HepG2 (cell line): ENCODE results near the gene L3MBTL1. TPM values are rescaled to one million over a fixed set of nuclear protein-coding genes. Genes with fewer than 3 reads are reported as not detected.
A peak's percentile ranks its signal among the peaks of the same experiment; 100 is the strongest.

ENCODE experiments used
- EED ChIP-seq: sonication (generic); formaldehyde crosslinking; IDR thresholded peaks from 2 replicates; pipeline ENCODE4 v1.5.0; 2020; ENCODE audit warnings: mild to moderate bottlenecking, missing genetic modification reagents
- GTF2F1 ChIP-seq: fragments of 150-350 bp; IDR thresholded peaks from 2 replicates; pipeline ENCODE4 v1.6.1; 2014; ENCODE audit warnings: low read length
- TFDP2 ChIP-seq: sonication (generic); formaldehyde crosslinking; IDR thresholded peaks from 2 replicates; pipeline ENCODE4 v1.4.0; 2020; ENCODE audit warnings: missing genetic modification reagents
- ZNF160 ChIP-seq: sonication (generic); formaldehyde crosslinking; IDR thresholded peaks from 2 replicates; pipeline ENCODE4 v1.8.0; 2022; ENCODE audit warnings: mild to moderate bottlenecking, inconsistent platforms, missing genetic modification reagents
- ZNF34 ChIP-seq: sonication (generic); formaldehyde crosslinking; IDR thresholded peaks from 2 replicates; pipeline ENCODE4 v1.4.0; 2020; ENCODE audit warnings: mild to moderate bottlenecking, missing genetic modification reagents, borderline replicate concordance
- ZNF563 ChIP-seq: sonication (generic); formaldehyde crosslinking; IDR thresholded peaks from 2 replicates; pipeline ENCODE4 v1.8.0; 2022; ENCODE audit warnings: mild to moderate bottlenecking, moderate library complexity, missing genetic modification reagents
- ZNF687 ChIP-seq: sonication (generic); formaldehyde crosslinking; IDR thresholded peaks from 2 replicates; pipeline ENCODE4 v1.5.1; 2020; ENCODE audit warnings: mild to moderate bottlenecking, missing genetic modification reagents, moderate library complexity
- ZXDC ChIP-seq: sonication (generic); formaldehyde crosslinking; IDR thresholded peaks from 2 replicates; pipeline ENCODE4 v1.5.0; 2020; ENCODE audit warnings: mild to moderate bottlenecking, missing genetic modification reagents
- polyA plus RNA-seq, 8 experiments: library from polyadenylated mRNA; depleted of rRNA in 3 of 8; stranded (reverse) in 7 of 8; unstranded in 1 of 8; fragments of >200 nt; fragmentation: Illumina TruSeq in 4 of 8; extraction: Trizol in 4 of 8; gene quantifications; 2 replicates each; pipeline versions ENCODE4 v1.2.1 to v1.2.3, GENCODE V29; 2011 to 2016; ENCODE audit warnings: low read depth in 4 of 8, missing spikeins in 1 of 8, mixed read lengths in 1 of 8; ENCODE audit not compliant: insufficient read depth in 1 of 8
- total RNA-seq, 5 experiments: library from RNA; depleted of rRNA; stranded (reverse); fragments of >200 nt; fragmentation: Illumina TruSeq; extraction: Trizol; gene quantifications; 2 replicates each; pipeline ENCODE4 v1.2.3, GENCODE V29; 2016; ENCODE audit warnings: low read depth in 1 of 5
- TF ChIP-seq, protein P1 (sequence below): sonication (generic); formaldehyde crosslinking; IDR thresholded peaks from 2 replicates; pipeline ENCODE4 v1.8.1; 2023; ENCODE audit warnings: mild to moderate bottlenecking, missing genetic modification reagents, borderline replicate concordance
- TF ChIP-seq, protein P2 (sequence below): sonication (generic); formaldehyde crosslinking; IDR thresholded peaks from 2 replicates; pipeline ENCODE4 v1.4.0; 2020; ENCODE audit warnings: missing genetic modification reagents, borderline replicate concordance

The L3MBTL1 gene
- total and polyA plus RNA-seq, 2 of the 13 experiments (the other 11 are each of a cell fraction or from before 2014, with no cell fraction given), result 9.0 to 17.8 TPM

DNA sequence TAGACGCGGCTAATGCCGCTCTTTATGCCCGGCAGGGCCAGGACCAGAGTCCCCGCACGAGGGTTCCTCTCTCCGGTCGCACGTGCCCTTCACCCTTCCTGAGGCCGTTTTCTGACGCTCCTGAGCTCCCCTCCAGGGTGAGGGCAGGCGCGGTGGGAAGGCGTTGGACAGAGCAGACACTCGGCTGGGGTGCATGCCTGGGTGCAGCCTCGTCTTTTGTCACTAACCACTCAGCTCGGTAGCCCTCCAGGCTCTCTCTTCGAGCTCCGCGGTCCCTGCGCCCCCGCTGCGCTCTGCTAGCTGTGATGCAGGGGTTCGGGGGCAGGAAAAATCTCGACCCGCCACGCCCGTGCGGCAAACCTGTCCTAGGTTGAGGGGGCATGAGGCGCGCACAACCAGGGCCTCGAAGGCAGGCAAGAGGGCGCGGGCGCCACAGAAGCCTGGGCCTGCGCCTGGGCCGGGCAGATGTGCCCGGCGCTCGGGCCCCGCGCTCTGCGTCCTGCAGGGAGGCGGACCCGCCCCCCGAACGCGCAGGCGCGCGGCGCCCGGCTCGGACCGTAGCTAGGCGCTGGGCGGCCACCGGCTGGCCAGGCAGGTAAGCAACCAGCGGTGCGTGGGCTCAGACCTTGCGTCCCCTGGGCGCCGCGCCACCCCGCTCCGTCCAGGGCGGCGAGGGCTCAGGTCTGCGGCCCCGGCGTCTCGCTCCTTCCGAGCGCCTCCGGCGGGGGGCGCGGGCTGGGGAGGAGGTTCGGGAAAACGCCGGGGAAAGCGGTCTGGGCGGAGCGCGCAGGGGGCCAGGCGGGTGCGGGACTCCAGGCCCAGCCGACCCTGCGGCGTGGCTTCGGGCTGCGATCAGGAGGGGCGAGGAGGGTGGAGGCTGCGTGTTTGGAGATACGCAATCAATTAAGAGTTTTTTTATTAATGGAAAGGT is at the start of gene L3MBTL1 (continued):
- TF ChIP-seq ZNF687 (CRISPR knock-in tag), result peak; percentile 95
- peak; percentile 74 for TF ChIP-seq TFDP2 (CRISPR knock-in tag)
- peak; percentile 62; the same call in 1 of the 2 replicates for TF ChIP-seq ZXDC
- TF ChIP-seq ZNF563 (CRISPR knock-in tag), result peak; percentile 94
- TF ChIP-seq, protein P1, sequence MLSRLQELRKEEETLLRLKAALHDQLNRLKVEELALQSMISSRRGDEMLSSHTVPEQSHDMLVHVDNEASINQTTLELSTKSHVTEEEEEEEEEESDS, result 0 out of 2 replicates have a peak, but pooled peaks have one; percentile 20
- TF ChIP-seq ZNF34 (CRISPR knock-in tag), result peak; percentile 89
- peak; percentile 74; the same call in 1 of the 2 replicates for TF ChIP-seq EED (CRISPR knock-in tag)
- TF ChIP-seq, protein P2, sequence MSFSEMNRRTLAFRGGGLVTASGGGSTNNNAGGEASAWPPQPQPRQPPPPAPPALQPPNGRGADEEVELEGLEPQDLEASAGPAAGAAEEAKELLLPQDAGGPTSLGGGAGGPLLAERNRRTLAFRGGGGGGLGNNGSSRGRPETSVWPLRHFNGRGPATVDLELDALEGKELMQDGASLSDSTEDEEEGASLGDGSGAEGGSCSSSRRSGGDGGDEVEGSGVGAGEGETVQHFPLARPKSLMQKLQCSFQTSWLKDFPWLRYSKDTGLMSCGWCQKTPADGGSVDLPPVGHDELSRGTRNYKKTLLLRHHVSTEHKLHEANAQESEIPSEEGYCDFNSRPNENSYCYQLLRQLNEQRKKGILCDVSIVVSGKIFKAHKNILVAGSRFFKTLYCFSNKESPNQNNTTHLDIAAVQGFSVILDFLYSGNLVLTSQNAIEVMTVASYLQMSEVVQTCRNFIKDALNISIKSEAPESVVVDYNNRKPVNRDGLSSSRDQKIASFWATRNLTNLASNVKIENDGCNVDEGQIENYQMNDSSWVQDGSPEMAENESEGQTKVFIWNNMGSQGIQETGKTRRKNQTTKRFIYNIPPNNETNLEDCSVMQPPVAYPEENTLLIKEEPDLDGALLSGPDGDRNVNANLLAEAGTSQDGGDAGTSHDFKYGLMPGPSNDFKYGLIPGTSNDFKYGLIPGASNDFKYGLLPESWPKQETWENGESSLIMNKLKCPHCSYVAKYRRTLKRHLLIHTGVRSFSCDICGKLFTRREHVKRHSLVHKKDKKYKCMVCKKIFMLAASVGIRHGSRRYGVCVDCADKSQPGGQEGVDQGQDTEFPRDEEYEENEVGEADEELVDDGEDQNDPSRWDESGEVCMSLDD, result no peak
- TF ChIP-seq GTF2F1, result no peak
- peak; percentile 83; the same call in 1 of the 2 replicates for TF ChIP-seq ZNF160 (CRISPR knock-in tag)
